OCI-LY3 (cell line): Measurements from ENCODE around the gene SPOCK1.

Source experiments
- EZH2phosphoT487 ChIP-seq: fragments of 200-600 bp; shearing (Covaris generic); IDR thresholded peaks from 2 replicates; pipeline ENCODE4 v1.6.1; 2018; ENCODE audit warnings: antibody characterized with exemption, mixed run types, low read depth
- TF ChIP-seq, protein P1 (sequence below): fragments of 200-600, 300-600 bp; sonication (generic); IDR thresholded peaks from 2 replicates; pipeline ENCODE4 v1.5.1; 2014; ENCODE audit warnings: antibody characterized with exemption, low read length, low read depth

DNA sequence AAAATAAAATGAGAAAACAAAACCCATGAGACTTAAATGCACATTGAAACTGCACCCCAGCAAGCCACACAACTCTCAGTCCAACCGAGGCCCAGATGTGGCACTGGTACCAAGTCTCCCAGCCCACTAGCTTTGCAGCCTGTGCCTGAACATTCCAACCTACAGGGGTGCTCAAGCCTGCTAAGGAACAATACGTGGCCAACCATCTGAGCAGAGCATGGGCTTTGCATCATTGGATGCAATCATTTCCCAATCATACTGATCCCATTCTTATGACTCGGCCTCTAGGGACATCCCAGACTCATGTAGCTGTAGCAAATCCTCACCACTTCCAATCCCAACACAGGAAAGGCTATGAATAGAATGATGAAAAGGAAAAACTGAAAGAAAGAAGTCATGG lies 297.2 kb downstream of the SPOCK1 start:
- TF ChIP-seq, protein P1, sequence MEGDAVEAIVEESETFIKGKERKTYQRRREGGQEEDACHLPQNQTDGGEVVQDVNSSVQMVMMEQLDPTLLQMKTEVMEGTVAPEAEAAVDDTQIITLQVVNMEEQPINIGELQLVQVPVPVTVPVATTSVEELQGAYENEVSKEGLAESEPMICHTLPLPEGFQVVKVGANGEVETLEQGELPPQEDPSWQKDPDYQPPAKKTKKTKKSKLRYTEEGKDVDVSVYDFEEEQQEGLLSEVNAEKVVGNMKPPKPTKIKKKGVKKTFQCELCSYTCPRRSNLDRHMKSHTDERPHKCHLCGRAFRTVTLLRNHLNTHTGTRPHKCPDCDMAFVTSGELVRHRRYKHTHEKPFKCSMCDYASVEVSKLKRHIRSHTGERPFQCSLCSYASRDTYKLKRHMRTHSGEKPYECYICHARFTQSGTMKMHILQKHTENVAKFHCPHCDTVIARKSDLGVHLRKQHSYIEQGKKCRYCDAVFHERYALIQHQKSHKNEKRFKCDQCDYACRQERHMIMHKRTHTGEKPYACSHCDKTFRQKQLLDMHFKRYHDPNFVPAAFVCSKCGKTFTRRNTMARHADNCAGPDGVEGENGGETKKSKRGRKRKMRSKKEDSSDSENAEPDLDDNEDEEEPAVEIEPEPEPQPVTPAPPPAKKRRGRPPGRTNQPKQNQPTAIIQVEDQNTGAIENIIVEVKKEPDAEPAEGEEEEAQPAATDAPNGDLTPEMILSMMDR, result no peak
- TF ChIP-seq EZH2phosphoT487, result no peak
